Lower lobe of right lung (tissue), 1 donor: Measurements from ENCODE around the gene CDY2B. TPM values are rescaled to one million over a fixed set of nuclear protein-coding genes. Genes with fewer than 3 reads are reported as not detected.

Source experiments
- total RNA-seq: library from RNA; stranded (reverse); fragmentation: NEBNext Ultra II Directional; extraction: Animal tissue kit (Norgen Biotek cat#: 25700); gene quantifications from one replicate; pipeline ENCODE4 v1.2.1, GENCODE V29; 2021
- donor health status: DM: no; HTN: yes; CAD: no; lungs with severe emphysema.

CDY2B gene
- total RNA-seq, 1 donor from 2014 or later = not detected

Other genes with a start within 250 kb of the CDY2B start
- gene CDY2A, start 145.6 kb upstream of the CDY2B start, total RNA-seq = not detected